Astrocyte of the cerebellum (primary cell): ENCODE measurements around the gene MGRN1.
"Not testable (repeated sequence)": the region's sequence is repeated elsewhere in the genome, so short reads cannot be mapped to it uniquely, and the experiment has no call there.

Experiments
- DNase-seq: peaks from one replicate; pipeline ENCODE4 v3.0.0-alpha.2; 2011; ENCODE audit warnings: low read depth
- H3K4me3 ChIP-seq: 2 replicates; pipeline ENCODE4 v1.5.1; 2011; ENCODE audit warnings: mild to moderate bottlenecking, low read depth, low read length, moderate library complexity
- CTCF ChIP-seq: IDR thresholded peaks from 2 replicates; pipeline ENCODE4 v1.5.1; 2012; ENCODE audit warnings: low read length, low read depth, moderate library complexity, mild to moderate bottlenecking; ENCODE audit errors: missing control alignments
- in situ Hi-C: cut with HindIII; loops from 2 replicates; pipeline ENCODE4 v1.10.0; 2017; ENCODE audit warnings: low sequenced_read_pairs

Gene MGRN1

GRCh38 chr16:4649744-4650442, 25.3 kb downstream of the MGRN1 start:
- no peak for DNase-seq
- in situ Hi-C loops = loop anchor here (25.0 kb wide), 1 partner anchor 138 kb away; no protein-coding TSS in a partner anchor
- TF ChIP-seq CTCF = no peak
- H3K4me3 ChIP-seq = no peak overlapping the region

DNA sequence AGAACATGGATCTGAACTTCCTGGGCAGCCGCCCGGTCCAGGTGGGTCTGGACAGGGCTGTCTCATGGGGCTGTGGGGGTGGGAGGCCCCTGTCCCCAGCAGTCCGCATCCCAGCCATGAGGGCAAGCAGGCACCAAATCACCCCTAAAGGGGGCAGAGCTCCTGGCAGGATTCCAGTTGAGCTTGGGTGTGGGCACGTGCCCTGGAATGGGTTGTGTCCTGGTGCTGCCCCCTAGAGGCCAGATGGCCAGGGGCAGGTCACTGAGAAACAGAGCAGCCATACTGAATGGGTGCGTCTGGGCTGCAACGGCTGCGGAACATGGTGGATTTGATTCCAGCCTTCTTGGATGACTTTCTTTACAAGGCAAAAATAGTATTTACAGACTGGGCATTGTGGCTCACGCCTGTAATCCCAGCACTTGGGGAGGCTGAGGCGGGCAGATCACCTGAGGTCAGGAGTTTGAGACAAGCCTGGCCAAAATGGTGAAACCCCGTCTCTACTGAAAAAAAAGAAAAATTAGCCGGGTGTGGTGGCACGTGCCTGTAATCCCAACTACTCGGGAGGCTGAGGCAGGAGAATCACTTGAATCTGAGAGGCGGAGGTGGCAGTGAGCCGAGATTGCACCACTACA, 25.9 kb downstream of the MGRN1 start:
- H3K4me3 ChIP-seq, in situ Hi-C loops, DNase-seq: not testable (repeated sequence)
- TF ChIP-seq CTCF = peak; percentile 66

GRCh38 chr16:4651827-4652226, 27.2 kb downstream of the MGRN1 start:
- TF ChIP-seq CTCF = no peak
- no peak overlapping the region for H3K4me3 ChIP-seq
- DNase-seq = no peak
- in situ Hi-C loops = no loop called here

DNA sequence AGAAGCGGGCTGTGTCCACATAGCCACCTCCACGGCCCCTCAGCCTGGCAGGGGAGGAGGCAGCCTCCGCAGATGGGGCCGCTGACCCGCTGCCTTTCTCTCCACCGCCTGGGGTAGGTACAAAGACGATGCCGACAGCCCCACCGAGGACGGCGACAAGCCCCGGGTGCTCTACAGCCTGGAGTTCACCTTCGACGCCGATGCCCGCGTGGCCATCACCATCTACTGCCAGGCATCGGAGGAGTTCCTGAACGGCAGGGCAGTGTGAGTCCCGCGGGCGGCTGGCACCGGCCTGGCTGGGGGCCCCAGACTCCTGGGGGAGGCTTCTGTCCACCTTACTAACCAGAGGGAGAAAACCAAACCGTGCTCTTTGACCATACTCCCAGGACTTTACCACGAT, 27.9 kb downstream of the MGRN1 start:
- in situ Hi-C loops = no loop called here
- DNase-seq = no peak
- no peak for TF ChIP-seq CTCF
- H3K4me3 ChIP-seq = no peak overlapping the region

- H3K4me3 ChIP-seq = no peak overlapping the region
- no peak for TF ChIP-seq CTCF
- no peak for DNase-seq
- in situ Hi-C loops = no loop called here
These were observed 29.7 kb downstream of the MGRN1 start for GRCh38 chr16:4654011-4654963.

GRCh38 chr16:4654964-4655590, 30.5 kb downstream of the MGRN1 start:
- DNase-seq = no peak
- in situ Hi-C loops = no loop called here
- H3K4me3 ChIP-seq = no peak overlapping the region
- no peak for TF ChIP-seq CTCF
